GM18951 (cell line): ENCODE measurements around the gene FAM171A1.

ENCODE experiments used
- POLR2A ChIP-seq: IDR thresholded peaks from 4 replicates; pipeline ENCODE4 v1.6.1; 2011; ENCODE audit warnings: mild to moderate bottlenecking; ENCODE audit not compliant: insufficient read length, insufficient read depth; ENCODE audit errors: extremely low read depth
- in situ Hi-C: fragments of 300-500 bp; cut with MboI; formaldehyde crosslinking; loops from one replicate; pipeline ENCODE4 v1.12.0; 2022; ENCODE audit warnings: low sequenced_read_pairs, mixed read lengths, inconsistent platforms; ENCODE audit not compliant: unreplicated experiment

The FAM171A1 gene

DNA sequence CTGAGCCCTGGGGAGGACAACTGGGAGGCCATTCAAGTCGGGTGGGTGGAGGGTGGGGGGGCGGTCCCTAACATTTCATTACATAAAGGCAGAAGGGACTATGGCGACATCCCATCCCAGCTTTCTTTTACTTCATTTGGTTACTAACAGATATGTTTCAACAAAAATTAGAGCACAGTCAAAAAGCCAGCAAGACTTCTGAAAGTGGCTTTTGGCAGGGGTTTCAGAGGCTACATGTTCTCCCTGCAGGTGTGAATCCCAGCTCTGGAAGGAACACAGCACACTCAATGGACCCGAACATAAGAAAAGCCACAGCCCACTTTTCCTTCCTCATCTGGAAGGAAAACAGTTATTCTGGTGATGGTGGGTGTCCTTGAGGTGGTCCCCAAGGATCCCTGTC is 7.1 kb downstream of the FAM171A1 start:
- TF ChIP-seq POLR2A, result no peak
- in situ Hi-C loops, result no loop called here

- in situ Hi-C loops, result no loop called here
- TF ChIP-seq POLR2A, result no peak
Observed at GRCh38 chr10:15363031-15363430, 8.1 kb downstream of the FAM171A1 start.

DNA sequence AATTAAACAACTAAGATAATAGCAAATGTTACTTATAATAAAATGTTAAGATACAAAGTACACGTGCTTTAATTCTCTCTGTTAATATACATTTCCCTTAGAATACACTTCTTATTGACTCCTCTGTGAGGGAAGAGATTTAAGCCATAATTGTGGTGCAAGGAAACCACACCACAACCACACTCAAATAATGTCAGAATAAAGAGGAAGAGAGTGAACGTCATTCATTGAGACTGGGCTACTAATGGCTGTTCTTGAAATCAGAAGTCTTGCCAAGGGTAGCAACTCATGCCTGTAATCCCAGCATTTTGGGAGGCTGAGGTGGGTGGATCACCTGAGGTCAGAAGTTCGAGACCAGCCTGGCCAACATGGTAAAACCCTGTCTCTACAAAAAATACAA is 10.0 kb downstream of the FAM171A1 start:
- in situ Hi-C loops, result no loop called here
- no peak for TF ChIP-seq POLR2A

GRCh38 chr10:15360566-15360965 is 10.5 kb downstream of the FAM171A1 start:
- in situ Hi-C loops, result no loop called here
- TF ChIP-seq POLR2A, result no peak

- in situ Hi-C loops, result no loop called here
Observed at GRCh38 chr10:15353471-15354017, 17.5 kb downstream of the FAM171A1 start.

GRCh38 chr10:15352836-15353235 is 18.3 kb downstream of the FAM171A1 start:
- in situ Hi-C loops, result no loop called here

More at GRCh38 chr10:15353471-15354017, 17.5 kb downstream of the FAM171A1 start:
- TF ChIP-seq POLR2A, result no peak

GRCh38 chr10:15352201-15352600 is 18.9 kb downstream of the FAM171A1 start:
- in situ Hi-C loops, result no loop called here
- TF ChIP-seq POLR2A, result no peak

More at GRCh38 chr10:15352836-15353235, 18.3 kb downstream of the FAM171A1 start:
- no peak for TF ChIP-seq POLR2A

- TF ChIP-seq POLR2A, result no peak
- in situ Hi-C loops, result no loop called here
Observed at GRCh38 chr10:15351099-15351820, 19.8 kb downstream of the FAM171A1 start.

DNA sequence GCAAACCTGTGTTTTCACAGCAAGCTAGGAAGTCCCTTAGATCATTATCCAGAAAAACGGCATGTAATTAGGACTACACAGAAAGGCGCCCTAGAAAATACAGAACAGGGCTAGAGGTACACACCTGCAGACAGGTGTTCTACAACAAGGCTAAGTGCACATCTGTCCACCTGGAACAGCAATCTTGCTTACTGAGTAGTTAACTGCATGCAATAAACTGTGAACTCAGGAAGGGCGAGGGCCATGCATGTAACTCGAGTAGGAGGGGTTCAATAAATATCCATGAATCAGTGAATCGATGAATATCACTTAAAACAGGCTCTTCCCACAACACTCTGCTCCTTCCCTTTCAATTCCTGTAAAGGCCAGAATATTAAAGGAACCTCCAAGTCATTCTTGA is 22.0 kb downstream of the FAM171A1 start:
- TF ChIP-seq POLR2A, result no peak
- in situ Hi-C loops, result no loop called here

DNA sequence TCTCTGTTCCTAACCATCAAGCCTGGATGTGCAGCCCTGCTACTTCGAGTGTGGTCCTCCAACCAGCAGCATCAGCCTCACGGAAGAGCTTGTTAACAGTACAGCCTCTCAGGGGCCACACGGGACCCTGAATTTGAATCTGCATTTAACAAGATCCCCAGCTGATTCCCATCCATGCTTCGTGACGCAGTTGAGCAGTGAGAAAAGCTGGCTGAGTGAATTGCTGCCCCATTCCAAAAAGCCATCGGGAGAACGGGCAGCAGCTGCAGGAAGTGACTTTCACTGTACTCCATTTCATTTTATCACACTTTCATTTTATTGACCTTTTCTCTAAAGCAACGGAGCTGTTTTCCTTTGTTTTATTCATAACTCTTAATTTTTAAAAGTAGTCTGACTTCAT is 22.5 kb downstream of the FAM171A1 start:
- no peak for TF ChIP-seq POLR2A
- in situ Hi-C loops, result no loop called here

- no peak for TF ChIP-seq POLR2A
- in situ Hi-C loops, result no loop called here
Observed at GRCh38 chr10:15347150-15347549, 23.9 kb downstream of the FAM171A1 start.

GRCh38 chr10:15346440-15347141 is 24.5 kb downstream of the FAM171A1 start:
- in situ Hi-C loops, result no loop called here
- TF ChIP-seq POLR2A, result no peak

- no peak for TF ChIP-seq POLR2A
- in situ Hi-C loops, result no loop called here
Observed at GRCh38 chr10:15345450-15345849, 25.6 kb downstream of the FAM171A1 start.

GRCh38 chr10:15344876-15345285 is 26.2 kb downstream of the FAM171A1 start:
- no peak for TF ChIP-seq POLR2A
- in situ Hi-C loops, result no loop called here
